Measurements from ENCODE around the gene AURKAIP1.
"Not testable (repeated sequence)": the region's sequence is repeated elsewhere in the genome, so short reads cannot be mapped to it uniquely, and the experiment has no call there.

The AURKAIP1 gene

DNA sequence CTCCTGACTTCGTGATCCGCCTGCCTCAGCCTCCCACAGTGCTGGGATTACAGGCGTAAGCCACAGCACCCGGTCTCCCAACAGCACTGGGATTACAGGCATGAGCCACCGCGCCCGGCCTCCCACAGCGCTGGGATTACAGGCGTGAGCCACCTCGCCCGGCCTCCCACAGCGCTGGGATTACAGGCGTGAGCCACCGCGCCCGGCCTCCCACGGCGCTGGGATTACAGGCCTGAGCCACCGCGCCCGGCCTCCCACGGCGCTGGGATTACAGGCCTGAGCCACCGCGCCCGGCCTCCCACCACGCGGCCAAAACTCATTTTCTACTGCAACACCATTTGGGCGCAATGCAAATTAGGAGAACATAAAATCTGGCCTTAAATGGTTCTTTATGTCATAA lies 10.3 kb upstream of the AURKAIP1 start:
- DNase-seq, result not testable (repeated sequence)

DNA sequence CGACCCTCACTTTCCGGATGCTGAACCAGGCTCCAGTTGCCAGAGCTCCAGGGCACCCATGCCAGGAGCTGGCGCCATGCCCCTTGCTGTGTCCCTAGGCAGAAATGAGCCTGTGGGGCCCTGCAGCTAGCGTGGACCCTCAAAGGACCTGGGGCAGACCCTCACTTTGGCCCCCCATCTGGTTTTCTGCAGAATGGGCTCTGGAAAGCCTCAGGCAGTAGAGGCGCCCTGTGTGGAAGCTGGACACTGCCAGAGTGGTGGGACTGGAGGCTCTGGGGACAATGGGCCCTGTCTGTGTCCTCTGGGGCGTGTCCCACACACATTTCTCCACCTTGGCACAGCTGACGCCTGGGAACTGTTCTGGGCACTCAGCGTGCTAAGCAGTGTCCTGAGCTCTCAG lies 6.3 kb upstream of the AURKAIP1 start:
- no peak for DNase-seq

DNA sequence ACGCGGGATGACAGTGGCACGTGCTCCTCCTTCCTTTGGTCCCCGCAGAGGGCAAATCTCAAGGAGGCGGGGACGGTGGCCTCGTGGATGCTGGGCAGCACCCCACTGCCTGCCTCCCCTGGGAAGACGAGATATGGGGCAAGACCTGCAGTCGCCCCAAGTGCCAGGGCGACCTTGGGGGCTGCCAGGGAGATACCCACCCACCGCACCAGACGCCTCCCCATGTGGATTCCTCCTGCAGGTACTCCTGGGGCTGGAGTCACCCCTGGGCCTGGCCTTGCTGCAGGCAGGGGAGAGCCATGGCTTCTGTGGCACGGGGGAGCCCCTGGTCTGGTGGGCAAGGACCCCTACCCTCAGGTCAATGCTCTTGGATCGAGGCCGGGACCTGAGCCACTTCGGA lies 5.9 kb upstream of the AURKAIP1 start:
- no peak for DNase-seq

DNA sequence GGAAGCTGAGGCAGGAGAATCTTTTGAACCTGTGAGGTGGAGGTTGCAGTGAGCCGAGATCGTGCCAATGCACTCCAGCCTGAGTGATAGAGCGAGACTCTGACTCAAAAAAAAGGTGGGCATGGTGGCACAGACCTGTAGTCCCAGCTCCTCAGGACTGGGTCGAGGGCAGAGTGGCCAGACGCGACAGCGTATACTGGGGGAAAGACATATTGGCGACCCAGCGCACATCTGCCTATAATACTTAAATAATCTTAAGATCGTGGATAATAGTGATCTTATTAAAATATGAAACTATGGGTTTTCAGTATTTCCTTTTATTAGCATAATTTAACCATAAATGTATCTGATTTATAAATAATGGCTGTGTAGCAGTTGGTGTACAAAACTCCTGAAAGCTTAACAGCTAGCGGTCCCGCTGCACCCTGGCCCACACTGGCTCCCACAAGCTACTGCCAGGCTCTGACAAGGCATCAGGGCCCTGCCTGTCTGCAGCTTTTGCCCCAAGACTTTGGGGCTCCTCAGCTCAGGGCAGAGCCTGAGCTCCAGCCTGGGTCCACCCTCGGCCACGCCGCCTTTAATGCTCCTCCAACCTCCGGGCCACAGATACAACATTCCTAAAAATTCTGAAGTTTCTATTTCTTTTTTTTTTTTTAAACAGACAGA lies 2.7 kb upstream of the AURKAIP1 start:
- no peak for DNase-seq

DNA sequence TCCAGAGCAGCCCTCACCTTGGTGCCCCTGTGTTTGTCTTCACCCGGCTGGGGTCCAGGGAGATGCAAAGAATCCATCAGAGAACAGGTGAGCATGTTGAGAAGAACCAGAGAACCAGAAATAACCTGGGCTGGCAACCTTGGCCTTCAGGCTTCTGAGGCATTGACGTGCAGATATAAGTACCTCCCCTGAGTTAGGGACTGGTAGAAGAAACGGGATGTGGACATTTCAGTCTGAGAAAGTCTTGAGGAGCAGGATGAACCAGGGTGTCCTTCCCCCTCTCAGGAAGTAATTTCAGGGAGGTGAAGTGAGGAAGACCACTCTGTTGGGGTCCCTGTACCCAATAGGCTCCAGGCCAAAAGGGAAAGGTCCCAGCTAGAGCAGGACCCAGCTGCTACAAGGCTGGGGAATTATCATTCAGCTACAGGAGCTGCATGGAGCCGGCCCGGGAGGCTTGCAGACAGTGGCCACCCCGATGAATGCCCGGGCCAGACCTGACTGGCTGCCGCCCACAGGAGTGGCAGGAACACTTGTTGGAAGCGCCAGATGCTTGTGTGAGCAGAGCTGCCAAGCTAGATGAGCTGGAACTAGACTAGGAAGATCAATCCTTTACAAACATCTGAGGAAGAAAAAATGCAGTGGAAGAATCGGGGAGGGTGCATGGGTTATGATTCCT lies 1.7 kb upstream of the AURKAIP1 start:
- no peak for DNase-seq

DNA sequence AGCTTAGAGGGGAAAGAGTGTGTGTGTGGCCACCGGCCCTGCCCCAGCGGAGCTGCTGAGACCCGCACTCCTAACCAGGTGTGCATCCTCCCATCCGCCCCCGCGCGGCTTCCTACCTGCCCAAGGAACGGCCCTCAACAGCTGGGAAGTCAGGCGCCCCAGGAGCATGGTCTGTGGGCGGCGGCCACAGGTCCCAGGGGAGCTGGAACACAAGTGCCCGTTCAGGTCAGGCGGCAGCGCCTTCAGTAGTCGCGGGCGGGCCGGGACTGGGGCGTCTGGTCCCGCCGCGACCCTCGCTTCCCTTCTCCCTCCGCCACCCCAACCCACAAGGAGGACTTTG lies 448 bp downstream of the AURKAIP1 start:
- DNase-seq, result no peak

DNA sequence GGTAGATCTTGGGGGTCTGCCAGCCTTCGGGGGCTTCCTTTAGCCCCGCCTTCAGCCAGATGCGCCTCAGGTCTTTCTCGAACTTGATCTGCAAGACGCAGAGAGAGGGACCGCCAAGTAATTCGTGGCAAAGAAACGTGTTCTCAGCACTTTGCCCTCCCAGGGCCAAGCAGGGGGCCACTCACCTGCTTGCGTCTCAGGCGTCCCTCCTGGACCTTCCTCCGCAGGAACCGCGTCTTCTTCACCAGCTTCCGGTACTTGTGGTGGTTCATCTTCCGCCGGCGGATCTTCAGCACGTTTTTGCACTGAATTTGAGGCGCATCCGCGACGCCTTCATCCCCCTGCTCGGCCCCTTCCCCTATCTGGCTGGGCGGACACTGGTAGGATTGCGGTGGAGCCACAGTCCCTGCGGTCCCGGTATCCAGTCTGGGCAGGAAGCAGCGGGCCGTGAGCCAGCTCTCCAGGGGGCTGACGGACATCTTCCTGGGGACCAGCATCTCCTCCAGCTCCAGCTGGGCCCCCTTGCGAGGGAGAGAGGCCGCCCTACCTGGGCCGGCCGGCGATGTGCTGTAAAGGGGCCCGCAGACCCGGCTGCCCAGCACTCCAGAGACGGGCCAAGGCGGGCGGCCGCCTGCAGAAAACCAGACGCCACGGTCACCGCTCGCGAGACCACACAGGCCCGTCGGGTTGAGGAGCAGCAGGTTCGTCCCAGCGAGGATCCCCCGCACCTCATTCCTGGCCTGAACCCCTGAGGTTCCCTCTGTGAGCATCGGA lies 1.0 kb downstream of the AURKAIP1 start:
- DNase-seq, result no peak

DNA sequence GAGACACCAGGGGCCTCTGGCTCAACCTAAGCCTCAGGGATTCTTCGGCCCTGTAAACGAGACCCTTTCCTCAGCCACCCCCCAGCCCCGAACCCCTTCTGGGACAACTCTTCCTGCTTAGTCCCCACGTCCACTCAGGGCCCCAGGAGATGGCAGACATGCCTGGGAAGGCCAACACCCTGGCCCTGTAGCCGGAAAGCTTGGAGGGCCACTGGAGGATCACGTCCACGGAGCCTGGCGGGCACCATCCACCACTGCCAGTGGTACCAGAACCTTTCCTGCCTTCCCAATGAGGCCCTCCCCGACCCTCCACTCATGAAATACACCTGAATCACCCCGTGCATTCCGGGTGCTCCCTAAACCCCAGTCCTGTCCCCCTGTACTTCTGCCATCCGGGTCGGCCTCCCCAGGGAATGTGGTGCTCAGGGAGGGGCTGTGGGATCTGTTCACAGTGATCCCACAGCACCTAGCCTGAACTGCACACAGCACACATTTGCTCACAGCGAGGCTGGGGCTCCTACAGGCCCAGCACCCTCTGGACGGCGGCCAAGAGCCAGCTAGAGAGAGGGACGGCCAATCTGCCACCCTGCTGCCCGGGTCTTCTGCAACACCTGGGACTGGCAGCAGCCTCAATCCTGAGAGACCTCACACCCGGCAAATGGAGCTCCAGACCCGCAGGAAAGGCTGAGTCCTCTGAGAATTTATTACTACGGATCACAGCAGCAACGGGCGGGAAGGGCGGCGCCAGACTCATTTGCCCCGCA lies 1.8 kb downstream of the AURKAIP1 start:
- DNase-seq, result no peak

DNA sequence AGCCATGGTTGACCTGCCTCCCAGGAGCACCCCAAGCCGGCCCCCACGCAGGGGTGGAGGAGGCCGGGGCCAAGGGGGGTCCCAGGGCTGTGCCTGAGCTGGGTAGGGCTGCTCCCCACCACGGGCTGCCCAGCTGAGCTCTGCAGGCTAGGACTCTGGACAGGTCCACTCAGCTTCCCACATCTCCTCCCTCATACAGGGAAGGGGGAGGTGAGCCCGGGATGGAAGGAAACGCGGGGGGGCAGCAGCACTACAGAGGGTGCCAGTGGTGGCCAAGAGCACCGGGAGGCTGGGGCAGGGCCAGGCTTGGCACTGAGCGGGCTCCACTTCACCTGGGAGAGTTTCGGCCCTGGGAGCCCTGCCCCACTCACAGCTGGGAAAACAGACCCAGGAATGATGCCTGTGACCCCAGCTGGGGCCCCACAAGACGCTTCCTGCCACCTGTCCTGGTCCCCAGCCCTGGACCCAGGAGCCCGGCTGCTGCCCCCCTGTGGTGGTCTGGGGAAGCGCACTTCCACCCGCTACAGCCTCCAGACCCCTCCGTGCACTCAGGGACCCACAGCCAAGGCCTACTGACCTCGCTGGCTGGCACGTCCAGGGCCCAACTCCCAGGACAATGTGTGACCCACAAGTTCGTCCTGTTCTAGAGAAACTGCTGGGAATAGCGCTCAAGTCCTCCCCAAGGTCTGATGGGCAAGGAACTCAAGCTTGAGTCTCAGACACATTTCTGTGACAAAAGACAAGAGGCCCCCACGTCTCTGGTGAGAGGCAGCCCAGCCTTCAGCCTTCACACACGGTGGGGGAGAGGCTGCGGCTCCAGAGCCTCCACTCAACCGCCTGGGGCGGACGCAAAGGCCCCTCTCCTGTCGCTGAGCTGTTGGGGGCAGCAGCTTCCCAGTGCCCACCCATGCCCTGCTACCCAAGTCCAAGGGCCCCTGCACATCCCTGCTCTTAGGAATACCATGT lies 3.0 kb downstream of the AURKAIP1 start:
- DNase-seq, result peak; percentile 22

DNA sequence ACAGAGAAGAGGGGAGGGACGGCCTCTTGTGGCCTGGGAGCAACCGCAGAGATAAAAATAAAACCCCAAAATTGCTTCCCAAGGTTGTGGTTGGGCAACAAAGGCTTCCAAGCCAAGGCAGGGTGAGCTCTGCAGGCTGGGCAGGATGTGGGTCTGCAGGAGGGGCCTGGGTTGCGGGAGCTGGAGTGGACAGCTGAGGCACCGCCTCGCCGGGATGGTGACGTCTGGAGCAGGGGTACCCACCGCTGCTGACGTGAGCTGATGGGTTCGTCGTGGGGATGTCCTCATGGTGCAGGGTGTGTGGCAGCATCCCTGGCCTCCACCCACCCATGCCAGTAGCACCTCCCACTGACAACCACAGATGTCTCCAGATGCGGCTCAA lies 3.7 kb downstream of the AURKAIP1 start:
- no peak for DNase-seq

DNA sequence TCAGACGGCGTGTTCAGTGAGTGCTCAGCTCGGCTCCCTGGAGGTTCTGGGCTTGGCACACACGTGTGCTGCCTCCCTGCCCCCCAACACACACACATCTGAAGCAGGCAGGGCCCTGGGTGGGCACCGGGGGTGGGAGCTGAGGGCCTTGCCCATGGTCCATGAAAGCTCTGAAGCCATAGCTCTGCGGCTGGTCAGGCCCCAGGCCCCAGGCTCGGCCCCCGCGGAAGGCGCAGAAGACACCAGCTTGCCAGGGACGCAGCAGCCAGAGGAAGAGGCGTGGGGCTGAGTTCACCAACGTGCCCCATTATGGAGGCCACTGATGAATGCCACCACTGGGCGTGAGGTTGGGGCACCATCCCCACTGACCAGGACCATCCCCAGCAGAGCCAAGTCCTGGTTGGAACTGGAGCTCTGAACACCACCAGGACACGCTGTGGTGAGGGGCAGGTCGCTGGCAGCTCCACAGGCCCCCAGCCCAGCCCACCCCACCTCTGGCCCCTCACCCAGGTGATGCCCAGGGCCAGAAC lies 4.2 kb downstream of the AURKAIP1 start:
- no peak for DNase-seq

DNA sequence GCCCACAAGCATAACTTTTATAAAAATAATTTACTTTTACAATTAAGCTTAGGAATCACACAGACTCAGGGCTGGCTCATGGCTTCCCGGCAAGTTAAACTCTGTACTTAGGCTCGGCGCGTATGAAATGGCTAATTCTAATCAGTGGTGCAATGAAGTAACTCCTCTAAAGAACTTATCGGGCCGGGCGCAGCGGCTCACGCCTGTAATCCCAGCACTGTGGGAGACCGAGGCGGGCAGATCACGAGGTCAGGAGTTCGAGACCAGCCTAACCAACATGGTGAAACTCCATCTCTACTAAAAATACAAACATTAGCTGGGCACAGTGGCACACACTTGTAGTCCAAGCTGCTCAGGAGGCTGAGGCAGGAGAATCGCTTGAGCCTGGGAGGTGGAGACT lies 4.9 kb downstream of the AURKAIP1 start:
- not testable (repeated sequence) for DNase-seq

DNA sequence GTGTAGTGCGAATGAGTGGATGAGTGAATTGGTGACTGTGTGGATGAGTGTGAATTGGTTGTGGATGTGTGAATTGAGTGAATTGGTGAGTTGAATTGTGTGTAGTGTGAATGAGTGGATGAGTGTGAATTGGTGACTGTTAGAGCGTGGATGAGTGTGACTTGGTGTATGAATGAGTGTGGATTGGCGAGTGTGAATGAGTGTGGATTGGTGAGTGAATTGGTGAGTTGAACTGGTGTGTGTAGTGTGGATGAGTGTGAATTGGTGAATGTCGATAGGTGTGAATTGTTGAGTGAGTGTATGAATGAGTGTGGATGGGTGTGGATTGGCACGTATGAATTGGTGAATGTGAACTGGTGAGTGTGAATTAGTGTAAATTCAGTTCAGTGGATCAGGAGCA lies 7.7 kb downstream of the AURKAIP1 start:
- DNase-seq, result no peak

DNA sequence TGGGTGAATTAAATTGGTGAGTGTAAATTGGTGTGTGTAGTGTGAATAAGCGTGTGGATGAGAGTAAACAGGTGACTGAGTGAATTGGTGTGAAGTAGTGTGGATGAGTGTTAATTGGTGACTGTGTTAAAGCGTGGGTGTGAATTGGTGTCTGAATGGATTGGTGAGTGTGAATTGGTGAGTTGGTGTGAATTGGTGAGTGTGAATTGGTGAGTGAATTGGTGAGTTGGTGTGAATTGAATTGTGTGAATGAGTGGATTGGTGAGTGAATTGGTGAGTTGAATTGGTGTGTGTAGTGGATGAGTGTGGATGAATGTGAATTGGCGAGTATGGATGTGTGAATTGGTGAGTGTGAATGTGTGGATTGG lies 8.3 kb downstream of the AURKAIP1 start:
- DNase-seq, result no peak

DNA sequence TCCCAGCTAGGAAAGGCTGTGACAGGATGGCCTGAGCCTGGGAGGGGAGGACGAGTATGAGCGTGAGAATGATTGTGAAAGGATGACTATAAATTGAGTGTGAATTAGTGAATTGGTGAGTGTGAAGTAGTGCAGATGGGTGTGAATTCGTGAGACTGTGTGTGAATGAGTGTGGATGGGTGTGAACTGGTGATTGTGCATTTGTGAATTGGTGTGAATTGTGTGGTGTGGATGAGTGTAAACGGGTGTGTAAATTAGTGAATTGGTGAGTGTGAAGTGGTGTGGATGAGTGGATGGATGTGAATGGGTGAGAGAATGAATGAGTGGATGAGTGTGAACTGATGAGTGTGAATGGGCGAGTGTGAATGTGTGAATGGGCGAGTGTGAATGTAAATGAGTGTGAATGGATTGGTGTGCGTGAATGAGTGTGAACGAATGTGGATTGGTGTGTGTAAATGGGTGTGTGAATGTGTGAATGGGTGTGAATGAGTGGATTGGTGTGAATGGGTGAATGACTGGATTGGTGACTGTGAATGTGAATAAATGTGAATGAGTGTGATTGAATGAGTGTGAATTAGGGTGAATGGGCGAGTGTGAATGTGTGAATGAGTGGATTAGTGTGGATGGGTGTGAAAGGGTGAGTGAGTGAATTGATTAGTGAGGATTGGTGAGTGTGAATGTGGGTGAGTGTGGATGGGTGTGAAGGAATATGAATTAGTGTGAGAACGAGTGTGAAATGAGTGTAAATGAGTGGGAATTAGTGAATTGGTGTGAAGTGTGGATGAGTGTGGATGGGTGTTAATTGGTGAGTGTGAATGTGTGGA lies 8.9 kb downstream of the AURKAIP1 start:
- DNase-seq, result no peak

DNA sequence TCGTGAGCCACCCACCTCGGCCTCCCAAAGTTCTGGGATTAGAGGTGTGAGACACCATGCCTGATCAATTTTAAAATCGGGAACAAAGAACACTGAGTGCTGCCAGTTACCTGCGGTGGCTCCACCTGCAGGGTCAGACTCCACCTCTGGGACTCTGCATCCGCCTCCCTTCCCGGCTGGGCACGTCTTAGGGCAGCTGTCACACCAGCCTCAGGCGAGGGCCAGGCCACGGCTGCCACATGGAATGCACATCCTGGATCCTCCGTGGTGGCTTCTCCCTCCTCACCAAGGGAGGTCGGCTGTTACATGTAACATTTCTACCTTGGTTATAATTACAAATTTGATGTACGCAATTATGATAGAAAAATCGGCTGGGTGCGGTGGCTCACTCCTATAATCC lies 10.7 kb downstream of the AURKAIP1 start:
- DNase-seq, result no peak

DNA sequence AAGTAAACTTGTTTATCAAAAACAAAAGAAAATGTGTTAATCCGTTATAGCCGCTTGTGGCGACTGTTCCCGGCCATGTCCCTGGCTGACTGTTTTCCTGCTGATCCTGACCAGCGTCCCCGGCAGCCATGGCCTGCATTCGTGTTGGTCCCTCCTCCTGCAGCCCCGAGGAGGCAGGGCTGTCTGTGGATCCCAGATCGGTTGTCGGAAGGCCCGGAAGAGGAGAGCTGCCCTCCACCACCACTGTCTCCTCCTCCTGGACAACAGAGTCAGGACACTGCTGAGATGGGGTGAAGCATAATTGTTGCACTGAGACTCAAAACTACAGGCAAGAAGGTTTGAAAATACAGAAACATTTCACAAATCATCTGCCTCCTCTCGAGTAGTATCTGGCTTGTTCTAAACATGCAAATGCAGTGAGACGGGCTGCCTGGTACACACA lies 13.0 kb downstream of the AURKAIP1 start:
- no peak for DNase-seq

DNA sequence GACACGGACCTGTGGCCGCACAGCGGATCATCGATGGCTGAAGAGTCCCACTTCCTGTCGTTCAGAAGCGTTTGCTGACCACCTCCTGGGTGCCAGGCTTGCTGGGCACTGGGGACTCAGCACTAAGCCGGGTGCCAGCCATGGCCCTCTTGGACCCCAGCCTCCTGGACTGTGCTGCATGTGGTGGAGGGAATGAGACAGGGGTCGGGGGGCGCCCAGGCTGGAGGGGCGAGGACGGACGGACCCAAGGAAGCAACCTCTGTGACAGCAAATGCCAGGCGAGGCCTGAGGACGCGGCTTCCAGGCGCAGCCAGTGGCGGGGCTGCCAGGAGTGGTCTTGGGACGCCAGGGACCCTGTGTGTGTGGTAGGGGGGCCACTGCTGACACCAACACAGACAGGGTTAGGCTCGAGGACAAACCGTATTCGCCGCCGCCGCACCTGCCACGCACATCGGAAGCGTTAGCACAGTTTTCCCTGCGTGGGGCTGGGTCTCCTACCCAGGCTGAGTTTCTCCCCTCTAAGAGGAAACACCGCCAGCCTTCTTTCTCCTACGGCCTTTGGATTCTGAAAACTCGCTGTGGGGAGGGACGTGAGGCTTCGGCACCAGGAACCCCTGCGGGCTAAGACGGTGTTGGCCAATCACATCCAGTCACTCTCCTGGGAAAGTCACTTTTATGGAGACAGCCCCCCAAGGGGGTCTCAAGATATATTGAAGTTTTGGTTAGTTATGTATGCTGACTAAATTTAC lies 13.6 kb downstream of the AURKAIP1 start:
- no peak for DNase-seq

DNA sequence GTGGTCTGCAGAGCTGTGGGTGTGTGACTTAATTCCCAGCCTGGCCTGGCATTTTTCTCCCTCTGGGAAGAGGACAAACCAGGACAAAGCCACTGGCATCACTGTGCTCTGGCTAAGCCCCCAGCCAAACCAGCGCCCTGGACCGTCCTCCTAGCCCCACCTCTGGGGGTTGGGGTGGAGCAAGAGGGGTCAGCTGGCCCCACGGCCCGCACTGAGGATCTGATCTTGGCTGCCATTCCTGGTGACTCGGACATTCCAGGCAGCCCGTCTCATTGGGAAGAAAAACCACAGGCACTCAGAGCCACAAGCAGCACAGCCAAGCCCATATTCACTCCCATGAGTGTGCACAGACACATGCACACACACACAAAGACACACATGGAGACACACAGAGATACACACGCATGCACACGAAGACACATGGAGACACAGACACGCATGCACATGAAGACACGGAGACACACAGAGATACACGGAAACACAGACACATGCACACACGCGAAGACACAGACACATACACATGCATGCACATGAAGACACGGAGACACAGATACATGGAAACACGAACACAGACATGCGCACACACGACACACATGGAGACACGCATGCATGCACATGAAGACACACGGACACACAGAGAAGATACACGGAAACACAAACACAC lies 14.4 kb downstream of the AURKAIP1 start:
- no peak for DNase-seq

All from KG1 (cell line).